Spleen (tissue), 7 donors: ENCODE data around the gene ABHD12.

Experiments
- POLR2AphosphoS5 ChIP-seq, 3 donors: sonication (generic); formaldehyde crosslinking; IDR thresholded peaks; one replicate each; pipeline ENCODE4 v1.5.1; 2017; ENCODE audit warnings: antibody characterized with exemption in 3 of 3
- TF ChIP-seq, protein P1 (sequence below), 11 experiments: fragments of 200-600 bp in 7 of 11; fragments of 450-650 bp in 4 of 11; sonication (generic) in 4 of 11; IDR thresholded peaks in 8 of 11; conservative IDR thresholded peaks in 3 of 11; 1 replicate in 7 of 11; 2 replicates in 4 of 11; pipeline versions ENCODE4 v1.4.0 to v1.8.0; 2016 to 2021; ENCODE audit warnings: antibody characterized with exemption in 11 of 11, inconsistent platforms in 4 of 11, mild to moderate bottlenecking in 1 of 11
- donor health status: DM: no; HTN: no; CAD: no; lungs with moderate emphysema.
- donor health status: DM: no; HTN: no; CAD: no.
- donor health status: DM: no; HTN: no; CAD: no.

DNA sequence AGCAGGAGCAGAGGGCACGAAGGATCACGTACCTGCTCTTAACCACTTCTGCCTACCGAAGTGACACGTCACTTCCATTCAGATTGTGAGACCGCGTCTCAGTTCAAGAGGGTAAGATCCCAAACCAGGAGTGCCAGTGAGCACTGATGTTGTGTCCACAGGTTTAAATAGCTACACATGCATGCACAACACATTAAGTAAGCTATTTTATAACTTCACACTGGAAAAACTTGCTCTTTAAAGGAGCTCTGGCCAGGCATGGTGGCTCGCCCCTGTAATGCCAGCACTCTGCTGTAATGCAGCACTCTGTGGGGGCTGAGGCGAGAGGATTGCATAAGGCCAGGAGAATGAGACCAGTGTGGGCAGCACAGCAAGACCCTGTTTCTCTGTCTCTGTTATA, 21.1 kb downstream of the ABHD12 start:
- TF ChIP-seq, protein P1, sequence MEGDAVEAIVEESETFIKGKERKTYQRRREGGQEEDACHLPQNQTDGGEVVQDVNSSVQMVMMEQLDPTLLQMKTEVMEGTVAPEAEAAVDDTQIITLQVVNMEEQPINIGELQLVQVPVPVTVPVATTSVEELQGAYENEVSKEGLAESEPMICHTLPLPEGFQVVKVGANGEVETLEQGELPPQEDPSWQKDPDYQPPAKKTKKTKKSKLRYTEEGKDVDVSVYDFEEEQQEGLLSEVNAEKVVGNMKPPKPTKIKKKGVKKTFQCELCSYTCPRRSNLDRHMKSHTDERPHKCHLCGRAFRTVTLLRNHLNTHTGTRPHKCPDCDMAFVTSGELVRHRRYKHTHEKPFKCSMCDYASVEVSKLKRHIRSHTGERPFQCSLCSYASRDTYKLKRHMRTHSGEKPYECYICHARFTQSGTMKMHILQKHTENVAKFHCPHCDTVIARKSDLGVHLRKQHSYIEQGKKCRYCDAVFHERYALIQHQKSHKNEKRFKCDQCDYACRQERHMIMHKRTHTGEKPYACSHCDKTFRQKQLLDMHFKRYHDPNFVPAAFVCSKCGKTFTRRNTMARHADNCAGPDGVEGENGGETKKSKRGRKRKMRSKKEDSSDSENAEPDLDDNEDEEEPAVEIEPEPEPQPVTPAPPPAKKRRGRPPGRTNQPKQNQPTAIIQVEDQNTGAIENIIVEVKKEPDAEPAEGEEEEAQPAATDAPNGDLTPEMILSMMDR (IDR thresholded peaks at IDR 0.05 in 8 of 11, conservative IDR thresholded peaks at IDR 0.05 in 3 of 11) = no peak
- no peak for TF ChIP-seq POLR2AphosphoS5 (IDR thresholded peaks at IDR 0.05)
